H1 (cell line): Measurements from ENCODE around the gene PRKN. TPM values are rescaled to one million over a fixed set of nuclear protein-coding genes. Genes with fewer than 3 reads are reported as not detected.

Experiments
- CTBP2 ChIP-seq: IDR thresholded peaks from 2 replicates; pipeline ENCODE4 v1.7.0; 2011; ENCODE audit warnings: borderline replicate concordance, mild to moderate bottlenecking, moderate library complexity, mixed read lengths, low read length; ENCODE audit not compliant: insufficient read depth, insufficient read length
- EGR1 ChIP-seq: IDR thresholded peaks from 2 replicates; pipeline ENCODE4 v1.6.1; 2011; ENCODE audit warnings: low read depth, low read length, borderline replicate concordance
- polyA plus RNA-seq, 7 experiments: library from polyadenylated mRNA; depleted of rRNA in 3 of 7; stranded (reverse) in 5 of 7; unstranded in 2 of 7; fragments of >200 nt in 5 of 7; fragments of 200-250 nt in 2 of 7; gene quantifications; 1 replicate in 5 of 7; 2 replicates in 1 of 7; 4 replicates in 1 of 7; pipeline versions ENCODE4 v1.2.1 to v1.2.3, GENCODE V29; 2011 to 2013; ENCODE audit warnings: missing spikeins in 2 of 7, mixed read lengths in 2 of 7
- total RNA-seq: library from RNA; stranded (reverse); fragmentation: NEBNext Ultra II Directional; extraction: Animal tissue kit (Norgen Biotek cat#: 25700); gene quantifications from 2 replicates; pipeline ENCODE4 v1.2.1, GENCODE V29; 2021

The PRKN gene
- total and polyA plus RNA-seq, 2 of the 8 experiments (the other 6 are each of a cell fraction or from before 2014, with no cell fraction given) = 0.13 to 0.29 TPM

DNA sequence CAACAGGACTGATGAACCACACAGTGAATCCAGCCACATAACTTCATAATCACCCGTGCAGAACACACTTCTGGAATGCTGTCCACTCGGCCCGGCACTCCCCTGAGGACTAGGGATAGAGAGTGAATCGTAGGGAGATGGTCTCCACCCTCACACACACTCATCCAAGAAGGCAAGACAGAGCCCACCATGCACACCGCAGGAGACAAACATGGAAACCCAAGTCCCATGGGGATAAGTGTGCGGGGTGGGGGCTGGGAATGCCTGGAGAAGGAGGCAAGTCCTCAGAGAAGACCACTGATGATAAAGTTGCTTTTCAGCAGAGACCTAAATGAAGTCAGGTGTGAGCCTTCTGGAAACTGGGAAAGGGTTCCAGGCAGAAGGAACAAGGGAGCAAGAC lies 1054.5 kb downstream of the PRKN start (continued):
- TF ChIP-seq EGR1 (no peak), CTBP2 (no peak)
